Right atrium auricular region (tissue), 2 donors: Measurements from ENCODE around the gene YAP1. TPM values are rescaled to one million over a fixed set of nuclear protein-coding genes. Genes with fewer than 3 reads are reported as not detected.
A peak's percentile ranks its signal among the peaks of the same experiment; 100 is the strongest.

Experiments used
- DNase-seq: peaks from one replicate; pipeline ENCODE4 v3.0.0-alpha.2; 2019; ENCODE audit warnings: low spot score
- H3K27ac ChIP-seq, 2 donors: fragments of 200-600 bp; sonication (generic); 1 replicate in 1 of 2; 2 replicates in 1 of 2; pipeline ENCODE4 v1.5.1; 2016 to 2019
- H3K27me3 ChIP-seq, 2 donors: fragments of 200-600 bp; sonication (generic); one replicate each; pipeline versions ENCODE4 v1.5.1 to v1.6.0; 2017 to 2019
- H3K36me3 ChIP-seq: fragments of 200-600 bp; sonication (generic); one replicate; pipeline ENCODE4 v1.5.1; 2016
- H3K4me1 ChIP-seq, 2 donors: fragments of 200-600 bp; sonication (generic); one replicate each; pipeline versions ENCODE4 v1.5.1 to v1.6.0; 2017 to 2019
- H3K4me3 ChIP-seq, 2 donors: fragments of 200-600 bp; sonication (generic); 1 replicate in 1 of 2; 2 replicates in 1 of 2; pipeline ENCODE4 v1.5.1; 2017 to 2019; ENCODE audit warnings: mild to moderate bottlenecking in 1 of 2, moderate library complexity in 1 of 2
- H3K9me3 ChIP-seq, 2 donors: fragments of 200-600 bp; sonication (generic); one replicate each; pipeline ENCODE4 v1.5.1; 2019
- total RNA-seq, 2 donors: library from RNA; depleted of rRNA; stranded (reverse); fragments of >200 nt; gene quantifications; one replicate each; pipeline ENCODE4 v1.1.0, GENCODE V29; 2016
- TF ChIP-seq, protein P1 (sequence below), 2 donors: fragments of 200-600 bp; sonication (generic); IDR thresholded peaks; one replicate each; pipeline ENCODE4 v1.5.1; 2019; ENCODE audit warnings: antibody characterized with exemption in 2 of 2

The YAP1 gene
- total RNA-seq, 2 donors from 2014 or later = 85.0 to 135 TPM

DNA sequence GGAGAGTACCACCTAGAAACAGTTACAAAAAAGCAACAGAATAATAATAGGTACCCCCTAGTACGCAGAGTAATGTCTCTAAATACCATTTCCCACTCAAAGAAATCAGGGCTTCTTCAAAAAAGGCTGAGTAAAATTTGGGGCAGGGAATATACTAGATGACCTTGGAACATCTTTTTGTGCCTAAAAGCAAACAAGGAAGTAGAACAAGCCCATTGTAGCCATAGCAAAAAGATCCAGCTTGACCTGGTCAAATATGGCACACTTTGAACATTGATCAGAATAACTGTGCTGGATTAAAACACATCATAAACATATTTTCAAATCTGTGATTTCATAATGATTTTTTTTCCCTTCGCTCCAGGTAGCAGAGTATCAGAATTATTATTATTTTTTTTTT is 91.5 kb downstream of the YAP1 start:
- Histone ChIP-seq H3K9me3 (no peaks in the 10 kb centered on the region), H3K27ac (no peak overlapping the region), H3K4me1 (no peaks in the 10 kb centered on the region), H3K36me3 (peaks cover 11% of the 10 kb centered on the region), H3K4me3 (no peak overlapping the region), H3K27me3 (no peaks in the 10 kb centered on the region)
- TF ChIP-seq, protein P1, sequence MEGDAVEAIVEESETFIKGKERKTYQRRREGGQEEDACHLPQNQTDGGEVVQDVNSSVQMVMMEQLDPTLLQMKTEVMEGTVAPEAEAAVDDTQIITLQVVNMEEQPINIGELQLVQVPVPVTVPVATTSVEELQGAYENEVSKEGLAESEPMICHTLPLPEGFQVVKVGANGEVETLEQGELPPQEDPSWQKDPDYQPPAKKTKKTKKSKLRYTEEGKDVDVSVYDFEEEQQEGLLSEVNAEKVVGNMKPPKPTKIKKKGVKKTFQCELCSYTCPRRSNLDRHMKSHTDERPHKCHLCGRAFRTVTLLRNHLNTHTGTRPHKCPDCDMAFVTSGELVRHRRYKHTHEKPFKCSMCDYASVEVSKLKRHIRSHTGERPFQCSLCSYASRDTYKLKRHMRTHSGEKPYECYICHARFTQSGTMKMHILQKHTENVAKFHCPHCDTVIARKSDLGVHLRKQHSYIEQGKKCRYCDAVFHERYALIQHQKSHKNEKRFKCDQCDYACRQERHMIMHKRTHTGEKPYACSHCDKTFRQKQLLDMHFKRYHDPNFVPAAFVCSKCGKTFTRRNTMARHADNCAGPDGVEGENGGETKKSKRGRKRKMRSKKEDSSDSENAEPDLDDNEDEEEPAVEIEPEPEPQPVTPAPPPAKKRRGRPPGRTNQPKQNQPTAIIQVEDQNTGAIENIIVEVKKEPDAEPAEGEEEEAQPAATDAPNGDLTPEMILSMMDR (IDR thresholded peaks at IDR 0.05) = no peak
- DNase-seq = no peak

DNA sequence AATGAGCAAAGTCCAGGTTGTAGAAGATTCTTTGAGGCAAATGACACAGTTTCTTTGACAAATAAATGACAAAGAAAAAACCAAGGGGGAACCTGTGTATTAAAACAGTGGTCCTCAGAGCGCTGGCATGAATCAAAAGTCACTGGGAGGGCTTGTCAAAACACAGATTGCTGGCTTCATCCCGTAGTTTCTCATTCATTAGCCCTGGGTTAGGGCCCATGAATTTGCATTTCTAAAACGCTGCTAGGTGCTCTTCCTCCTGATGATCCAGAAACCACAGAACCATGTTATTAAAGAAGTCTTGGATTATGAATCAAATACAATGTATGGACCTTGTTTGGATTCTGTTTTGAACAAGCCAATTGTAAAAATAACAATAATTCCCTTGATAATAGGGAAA is 92.7 kb downstream of the YAP1 start:
- no peak for DNase-seq
- peaks cover 15% of the 10 kb centered on the region for H3K36me3 ChIP-seq
- TF ChIP-seq, protein P1 (IDR thresholded peaks at IDR 0.05) = no peak
- H3K4me1 ChIP-seq = no peaks in the 10 kb centered on the region
- H3K4me3 ChIP-seq = no peak overlapping the region
- H3K27ac ChIP-seq = no peak overlapping the region
- H3K27me3 ChIP-seq = no peaks in the 10 kb centered on the region
- H3K9me3 ChIP-seq = no peaks in the 10 kb centered on the region

DNA sequence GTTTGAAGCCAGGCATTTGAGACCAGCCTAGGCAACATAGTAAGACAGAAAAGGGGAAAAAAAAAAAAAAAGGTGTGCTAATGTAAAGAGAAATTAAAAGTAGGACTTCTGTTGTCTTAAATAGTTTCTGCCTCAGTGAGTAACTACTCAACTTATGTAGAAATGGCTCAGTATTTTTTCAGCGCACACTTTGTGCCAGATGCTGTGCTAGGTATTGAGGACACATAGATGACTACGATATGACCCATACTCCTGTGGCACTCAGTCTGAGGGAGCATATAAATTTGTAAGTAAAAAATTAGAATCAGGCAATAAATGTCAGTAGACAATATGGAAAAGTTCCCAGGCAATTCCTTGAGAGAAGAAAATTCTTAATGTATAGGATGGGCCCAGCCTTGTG is 93.9 kb downstream of the YAP1 start:
- Histone ChIP-seq H3K36me3 (peaks cover 21% of the 10 kb centered on the region), H3K27ac (no peak overlapping the region), H3K4me1 (no peaks in the 10 kb centered on the region), H3K9me3 (no peaks in the 10 kb centered on the region), H3K4me3 (no peak overlapping the region), H3K27me3 (no peaks in the 10 kb centered on the region)
- no peak for DNase-seq
- TF ChIP-seq, protein P1 (IDR thresholded peaks at IDR 0.05) = no peak

DNA sequence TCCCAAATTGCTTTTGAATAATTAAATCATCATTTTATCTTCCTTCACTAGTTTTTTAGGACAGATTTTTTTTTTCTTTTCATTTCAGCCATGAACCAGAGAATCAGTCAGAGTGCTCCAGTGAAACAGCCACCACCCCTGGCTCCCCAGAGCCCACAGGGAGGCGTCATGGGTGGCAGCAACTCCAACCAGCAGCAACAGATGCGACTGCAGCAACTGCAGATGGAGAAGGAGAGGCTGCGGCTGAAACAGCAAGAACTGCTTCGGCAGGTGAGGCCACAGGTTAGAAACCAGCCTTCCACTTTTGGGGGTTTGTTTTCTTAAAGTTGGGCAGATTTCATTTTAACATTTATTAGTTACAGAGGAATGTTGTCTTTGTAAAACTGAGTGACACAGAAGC is 95.6 kb downstream of the YAP1 start:
- H3K36me3 ChIP-seq = peaks cover 36% of the 10 kb centered on the region
- no peaks in the 10 kb centered on the region for H3K9me3 ChIP-seq
- H3K4me1 ChIP-seq = no peaks in the 10 kb centered on the region
- no peak for DNase-seq
- no peak overlapping the region for H3K4me3 ChIP-seq
- no peaks in the 10 kb centered on the region for H3K27me3 ChIP-seq
- TF ChIP-seq, protein P1 (IDR thresholded peaks at IDR 0.05) = no peak
- H3K27ac ChIP-seq = no peak overlapping the region

DNA sequence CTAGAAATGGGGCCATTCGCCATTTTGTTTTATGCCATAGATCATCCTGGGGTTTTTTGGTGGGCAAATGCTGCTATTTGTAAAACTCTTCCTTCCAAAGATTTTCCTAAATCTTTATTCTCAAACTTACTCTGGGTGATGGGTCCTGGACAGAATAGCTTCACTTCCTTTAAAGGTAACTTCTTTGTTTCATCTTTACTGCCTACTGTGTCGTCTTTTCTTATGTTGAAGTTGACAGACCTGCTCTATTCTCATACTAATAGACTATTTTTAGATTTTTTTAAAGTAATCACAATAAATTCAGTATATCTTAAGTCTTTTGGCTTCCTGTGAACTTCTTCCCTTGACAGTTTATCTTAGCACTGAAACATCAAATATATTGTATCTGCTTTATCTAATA is 98.6 kb downstream of the YAP1 start:
- DNase-seq = no peak
- H3K4me1 ChIP-seq = no peaks in the 10 kb centered on the region
- H3K4me3 ChIP-seq = no peak overlapping the region
- H3K36me3 ChIP-seq = peaks cover 46% of the 10 kb centered on the region
- no peaks in the 10 kb centered on the region for H3K9me3 ChIP-seq
- no peaks in the 10 kb centered on the region for H3K27me3 ChIP-seq
- TF ChIP-seq, protein P1 (IDR thresholded peaks at IDR 0.05) = no peak
- H3K27ac ChIP-seq = no peak overlapping the region

DNA sequence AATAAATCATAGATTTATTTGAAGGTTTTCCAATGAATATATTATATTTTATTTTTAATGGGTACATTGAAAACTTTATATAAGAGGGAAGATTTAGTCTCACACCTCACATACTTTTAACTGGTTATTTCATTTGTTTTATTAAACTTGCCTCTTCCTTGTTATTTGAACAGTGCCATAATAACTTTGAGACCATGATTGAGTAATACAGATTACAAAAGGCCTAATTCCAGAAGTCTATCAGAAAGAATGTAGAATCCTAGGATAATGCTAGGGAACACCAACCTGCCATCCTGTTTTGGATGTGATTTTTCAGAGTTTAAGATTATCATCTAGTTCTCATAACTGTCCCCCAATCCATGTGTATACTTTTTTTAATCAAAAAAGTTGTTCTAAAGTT is 104.4 kb downstream of the YAP1 start:
- Histone ChIP-seq H3K4me3 (no peak overlapping the region), H3K27ac (peak overlapping the region in 1 of 2 donors; percentile 54), H3K9me3 (no peaks in the 10 kb centered on the region), H3K4me1 (peaks cover 0 to 21% of the 10 kb centered on the region in 2 donors), H3K36me3 (peaks cover 20% of the 10 kb centered on the region), H3K27me3 (no peaks in the 10 kb centered on the region)
- TF ChIP-seq, protein P1 (IDR thresholded peaks at IDR 0.05) = no peak
- DNase-seq = no peak
